ENCODE measurements around the gene SPG11.

Gene SPG11

GRCh38 chr15:44647637-44648036 lies 15.8 kb downstream of the SPG11 start:
- Histone ChIP-seq H3K79me2 (ENCODE audit: low read length) (peaks cover 11% of the 10 kb centered on the region), H2AFZ (ENCODE audit: low read length) (no peak overlapping the region), H3K27ac (ENCODE audit: low read length) (no peak overlapping the region), H4K20me1 (ENCODE audit: insufficient read depth, low read length) (no peaks in the 10 kb centered on the region), H3K4me1 (ENCODE audit: low read length) (no peaks in the 10 kb centered on the region), H3K9me3 (replicated peaks; ENCODE audit: insufficient read depth, low read length) (no peaks in the 10 kb centered on the region), H3K4me3 (ENCODE audit: low read length) (no peak overlapping the region), H3K4me2 (ENCODE audit: low read depth, low read length) (no peak overlapping the region), H3K9ac (ENCODE audit: low read length) (no peak overlapping the region), H3F3A (ENCODE audit: insufficient read depth, low read length) (no peaks in the 10 kb centered on the region), H3K27me3 (replicated peaks; ENCODE audit: insufficient read depth, low read length) (no peaks in the 10 kb centered on the region), H3K36me3 (replicated peaks; ENCODE audit: insufficient read depth, low read length) (0 out of 2 replicates have a peak, but pooled peaks cover 2% of the 10 kb centered on the region), H3K9me2 (replicated peaks; ENCODE audit: insufficient read depth, low read length) (no peaks in the 10 kb centered on the region)
- no peak for DNase-seq
- no peak for TF ChIP-seq CTCF (IDR thresholded peaks at IDR 0.05; ENCODE audit: low read length)
- no peak for TF ChIP-seq EZH2phosphoT487 (IDR thresholded peaks at IDR 0.05; ENCODE audit: low read length)
- TF ChIP-seq EZH2 (optimal IDR thresholded peaks at IDR 0.05; ENCODE audit: low read depth, low read length): no peak

GRCh38 chr15:44647036-44647435 lies 16.4 kb downstream of the SPG11 start:
- no peaks in the 10 kb centered on the region for H3K9me2 ChIP-seq (replicated peaks; ENCODE audit: insufficient read depth, low read length)
- 0 out of 2 replicates have a peak, but pooled peaks cover 2% of the 10 kb centered on the region for H3K36me3 ChIP-seq (replicated peaks; ENCODE audit: insufficient read depth, low read length)
- no peaks in the 10 kb centered on the region for H3K27me3 ChIP-seq (replicated peaks; ENCODE audit: insufficient read depth, low read length)
- H3K79me2 ChIP-seq (ENCODE audit: low read length): peaks cover 11% of the 10 kb centered on the region
- H2AFZ ChIP-seq (ENCODE audit: low read length): no peak overlapping the region
- TF ChIP-seq EZH2 (optimal IDR thresholded peaks at IDR 0.05; ENCODE audit: low read depth, low read length) (no peak), CTCF (IDR thresholded peaks at IDR 0.05; ENCODE audit: low read length) (no peak), EZH2phosphoT487 (IDR thresholded peaks at IDR 0.05; ENCODE audit: low read length) (no peak)
- H3K9me3 ChIP-seq (replicated peaks; ENCODE audit: insufficient read depth, low read length): no peaks in the 10 kb centered on the region
- H4K20me1 ChIP-seq (ENCODE audit: insufficient read depth, low read length): no peaks in the 10 kb centered on the region
- no peak for DNase-seq
- no peak overlapping the region for H3K27ac ChIP-seq (ENCODE audit: low read length)
- H3K9ac ChIP-seq (ENCODE audit: low read length): no peak overlapping the region
- H3F3A ChIP-seq (ENCODE audit: insufficient read depth, low read length): no peaks in the 10 kb centered on the region
- H3K4me3 ChIP-seq (ENCODE audit: low read length): no peak overlapping the region
- no peaks in the 10 kb centered on the region for H3K4me1 ChIP-seq (ENCODE audit: low read length)
- H3K4me2 ChIP-seq (ENCODE audit: low read depth, low read length): no peak overlapping the region

GRCh38 chr15:44646460-44646859 lies 17.0 kb downstream of the SPG11 start:
- Histone ChIP-seq H3K9me3 (replicated peaks; ENCODE audit: insufficient read depth, low read length) (no peaks in the 10 kb centered on the region), H3K36me3 (replicated peaks; ENCODE audit: insufficient read depth, low read length) (0 out of 2 replicates have a peak, but pooled peaks cover 2% of the 10 kb centered on the region), H3K4me3 (ENCODE audit: low read length) (no peak overlapping the region), H3K9ac (ENCODE audit: low read length) (no peak overlapping the region), H3F3A (ENCODE audit: insufficient read depth, low read length) (no peaks in the 10 kb centered on the region), H3K4me2 (ENCODE audit: low read depth, low read length) (no peak overlapping the region), H3K9me2 (replicated peaks; ENCODE audit: insufficient read depth, low read length) (no peaks in the 10 kb centered on the region), H3K27me3 (replicated peaks; ENCODE audit: insufficient read depth, low read length) (no peaks in the 10 kb centered on the region), H4K20me1 (ENCODE audit: insufficient read depth, low read length) (no peaks in the 10 kb centered on the region), H3K79me2 (ENCODE audit: low read length) (peaks cover 11% of the 10 kb centered on the region), H2AFZ (ENCODE audit: low read length) (no peak overlapping the region), H3K4me1 (ENCODE audit: low read length) (no peaks in the 10 kb centered on the region), H3K27ac (ENCODE audit: low read length) (no peak overlapping the region)
- DNase-seq: no peak
- no peak for TF ChIP-seq EZH2phosphoT487 (IDR thresholded peaks at IDR 0.05; ENCODE audit: low read length)
- TF ChIP-seq CTCF (IDR thresholded peaks at IDR 0.05; ENCODE audit: low read length): no peak
- no peak for TF ChIP-seq EZH2 (optimal IDR thresholded peaks at IDR 0.05; ENCODE audit: low read depth, low read length)

Data from MM.1S (cell line).